Activated T-helper 1 cell treated with anti-CD3 and anti-CD28 coated beads, Interleukin-12 subunit alpha, Interleukin-12 subunit beta, Interleukin-2, Interleukin-4 antibody, amounts not matched to agents 30 ng/mL and 10 ng/mL and 1 ng/mL, durations not matched to agents 14 hours and 24 hours and 36 hours (primary cell): ENCODE measurements around the gene SPTBN2. TPM values are rescaled to one million over a fixed set of nuclear protein-coding genes. Genes with fewer than 3 reads are reported as not detected.
A peak's percentile ranks its signal among the peaks of the same experiment; 100 is the strongest.

Experiments used
- DNase-seq: peaks from one replicate; pipeline ENCODE4 v3.0.0; 2021; ENCODE audit warnings: low spot score
- H3K27ac Mint-ChIP-seq: one replicate; pipeline ENCODE4 v1.8.0; 2021; ENCODE audit warnings: mild to moderate bottlenecking, mixed read lengths
- H3K27me3 Mint-ChIP-seq: one replicate; pipeline ENCODE4 v1.8.0; 2022; ENCODE audit warnings: mild to moderate bottlenecking, moderate library complexity, mixed read lengths; ENCODE audit not compliant: insufficient read depth
- H3K36me3 Mint-ChIP-seq: one replicate; pipeline ENCODE4 v1.8.0; 2021; ENCODE audit warnings: low read depth, mixed read lengths
- H3K4me1 Mint-ChIP-seq: one replicate; pipeline ENCODE4 v1.8.0; 2021; ENCODE audit warnings: low read depth, mixed read lengths
- H3K4me3 Mint-ChIP-seq: one replicate; pipeline ENCODE4 v1.8.0; 2021; ENCODE audit warnings: mild to moderate bottlenecking, moderate library complexity, mixed read lengths
- H3K9me3 Mint-ChIP-seq: one replicate; pipeline ENCODE4 v1.8.0; 2021; ENCODE audit warnings: mixed read lengths
- intact Hi-C: fragments of 100-400 bp; cut with micrococcal nuclease; formaldehyde crosslinking; loops from one replicate; pipeline ENCODE4 v1.15.1; 2024
- total RNA-seq: library from RNA; stranded (reverse); gene quantifications from 2 replicates; pipeline ENCODE4 v1.2.3, GENCODE V29; 2022

SPTBN2 gene
- total RNA-seq, result 0.91 and 1.1 TPM in 2 replicates

DNA sequence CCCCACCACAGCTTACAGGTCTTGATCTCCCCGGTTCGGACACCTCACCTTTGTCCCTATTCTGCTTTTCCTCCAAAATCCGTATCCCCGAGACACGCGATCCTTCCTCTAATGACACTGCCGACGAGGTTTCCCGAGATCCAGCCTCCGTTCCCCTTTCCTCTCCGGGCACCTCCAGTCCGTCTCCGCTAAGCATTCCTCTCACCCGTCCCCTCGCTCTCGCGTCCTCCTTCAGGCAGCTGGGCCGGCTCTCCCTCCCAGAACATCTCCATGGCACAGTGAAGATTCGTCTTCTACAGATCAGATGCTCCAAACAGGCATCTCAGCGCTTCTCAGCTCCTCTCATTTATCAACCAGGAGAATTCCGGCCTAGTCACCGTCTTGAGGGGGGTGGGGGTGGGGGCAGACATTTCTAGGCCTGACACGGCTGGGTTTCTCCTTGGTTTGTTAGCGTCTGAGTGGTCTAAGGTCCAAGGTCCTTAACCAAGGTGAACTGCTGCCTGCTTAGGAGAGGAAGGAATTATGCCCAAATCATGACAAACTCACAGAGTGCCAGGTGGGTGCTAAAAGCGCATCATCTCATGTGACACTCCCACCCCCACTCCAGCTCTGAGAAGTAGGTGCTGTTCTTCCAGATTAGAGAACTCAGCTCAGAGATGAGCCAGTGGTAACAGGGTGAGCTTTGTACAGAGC, at the start of gene SPTBN2:
TSS of gene SPTBN2 (minus strand) at position 524 of the 693 bp plus-strand sequence. CDS start 7,976 bp downstream, outside the sequence.
- peak within 1 kb of the TSS; percentile 79 for H3K4me3 Mint-ChIP-seq
- H3K36me3 Mint-ChIP-seq, result peaks cover 3% of the 10 kb centered on the region
- peaks cover 12% of the 10 kb centered on the region for H3K4me1 Mint-ChIP-seq
- no peaks in the 10 kb centered on the region for H3K9me3 Mint-ChIP-seq
- peaks cover 61% of the 10 kb centered on the region for H3K27me3 Mint-ChIP-seq
- peak within 1 kb of the TSS; percentile 32 for H3K27ac Mint-ChIP-seq
- no peak for DNase-seq
- intact Hi-C loops, result no loop called here

GRCh38 chr11:66768818-66769217, 39.8 kb upstream of the SPTBN2 start:
- Mint-ChIP-seq H3K9me3 (no peaks in the 10 kb centered on the region), H3K4me1 (no peaks in the 10 kb centered on the region), H3K36me3 (no peaks in the 10 kb centered on the region), H3K4me3 (no peak overlapping the region), H3K27me3 (no peaks in the 10 kb centered on the region), H3K27ac (no peak overlapping the region)
- intact Hi-C loops, result no loop called here
- no peak for DNase-seq

- no peaks in the 10 kb centered on the region for H3K36me3 Mint-ChIP-seq
- no peaks in the 10 kb centered on the region for H3K27me3 Mint-ChIP-seq
- H3K4me1 Mint-ChIP-seq, result no peaks in the 10 kb centered on the region
- no peak overlapping the region for H3K27ac Mint-ChIP-seq
- intact Hi-C loops, result no loop called here
- no peak for DNase-seq
- H3K9me3 Mint-ChIP-seq, result no peaks in the 10 kb centered on the region
- no peak overlapping the region for H3K4me3 Mint-ChIP-seq
Measured at GRCh38 chr11:66768088-66768521, 39.1 kb upstream of the SPTBN2 start.

DNA sequence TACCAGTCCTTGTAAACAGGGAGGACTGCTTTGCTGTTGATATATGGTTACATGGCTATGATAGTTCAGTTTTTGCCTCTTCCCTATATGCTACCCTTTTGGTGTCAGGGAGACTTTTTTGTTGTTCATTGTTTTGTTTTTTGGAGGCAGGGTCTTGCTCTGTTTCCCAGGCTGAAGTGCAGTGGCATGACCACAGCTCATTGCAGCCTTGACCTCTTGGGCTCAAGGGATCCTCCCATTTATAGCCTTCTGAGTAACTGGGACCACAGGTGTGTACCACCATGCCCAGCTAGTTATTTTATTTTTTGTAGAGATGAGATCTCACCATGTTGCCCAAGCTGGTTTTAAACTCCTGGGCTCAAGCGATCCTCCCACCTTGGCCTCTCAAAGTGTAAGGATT, 38.6 kb upstream of the SPTBN2 start:
- no peaks in the 10 kb centered on the region for H3K4me1 Mint-ChIP-seq
- H3K27ac Mint-ChIP-seq, result no peak overlapping the region
- no peaks in the 10 kb centered on the region for H3K27me3 Mint-ChIP-seq
- H3K9me3 Mint-ChIP-seq, result no peaks in the 10 kb centered on the region
- intact Hi-C loops, result no loop called here
- DNase-seq, result no peak
- no peak overlapping the region for H3K4me3 Mint-ChIP-seq
- no peaks in the 10 kb centered on the region for H3K36me3 Mint-ChIP-seq

- no peaks in the 10 kb centered on the region for H3K4me1 Mint-ChIP-seq
- H3K36me3 Mint-ChIP-seq, result no peaks in the 10 kb centered on the region
- DNase-seq, result no peak
- no peaks in the 10 kb centered on the region for H3K27me3 Mint-ChIP-seq
- H3K4me3 Mint-ChIP-seq, result no peak overlapping the region
- H3K9me3 Mint-ChIP-seq, result no peaks in the 10 kb centered on the region
- intact Hi-C loops, result no loop called here
- H3K27ac Mint-ChIP-seq, result no peak overlapping the region
Measured at GRCh38 chr11:66766681-66767080, 37.7 kb upstream of the SPTBN2 start.

- H3K27me3 Mint-ChIP-seq, result no peaks in the 10 kb centered on the region
Measured at GRCh38 chr11:66762088-66762487, 33.1 kb upstream of the SPTBN2 start.

DNA sequence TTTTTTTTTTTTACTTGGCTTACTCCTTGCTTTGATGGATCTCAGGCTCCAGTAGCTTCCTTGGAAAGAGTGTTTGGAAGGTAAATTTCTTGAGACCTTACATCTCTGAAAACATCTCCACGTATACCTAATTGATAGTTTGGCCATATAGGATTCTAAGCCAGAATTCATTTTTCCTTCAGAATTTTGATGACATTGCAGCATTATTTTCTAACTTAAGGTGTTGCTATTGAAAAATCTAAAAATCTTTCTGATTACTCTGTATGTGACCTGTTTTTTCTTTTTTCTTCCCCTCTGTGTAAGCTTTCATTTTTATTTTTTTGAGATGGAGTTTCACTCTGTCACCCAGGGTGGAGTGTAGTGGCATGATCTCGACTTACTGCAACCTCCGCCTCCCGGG, 23.1 kb upstream of the SPTBN2 start:
- Mint-ChIP-seq H3K27ac (no peak overlapping the region), H3K36me3 (no peaks in the 10 kb centered on the region), H3K4me1 (no peaks in the 10 kb centered on the region), H3K27me3 (peaks cover 2% of the 10 kb centered on the region), H3K4me3 (no peak overlapping the region), H3K9me3 (no peaks in the 10 kb centered on the region)
- DNase-seq, result no peak
- intact Hi-C loops, result no loop called here

More at GRCh38 chr11:66762088-66762487, 33.1 kb upstream of the SPTBN2 start:
- H3K9me3 Mint-ChIP-seq, result no peaks in the 10 kb centered on the region
- intact Hi-C loops, result no loop called here
- DNase-seq, result no peak
- H3K4me1 Mint-ChIP-seq, result no peaks in the 10 kb centered on the region
- no peaks in the 10 kb centered on the region for H3K36me3 Mint-ChIP-seq
- H3K27ac Mint-ChIP-seq, result no peak overlapping the region
- H3K4me3 Mint-ChIP-seq, result no peak overlapping the region

DNA sequence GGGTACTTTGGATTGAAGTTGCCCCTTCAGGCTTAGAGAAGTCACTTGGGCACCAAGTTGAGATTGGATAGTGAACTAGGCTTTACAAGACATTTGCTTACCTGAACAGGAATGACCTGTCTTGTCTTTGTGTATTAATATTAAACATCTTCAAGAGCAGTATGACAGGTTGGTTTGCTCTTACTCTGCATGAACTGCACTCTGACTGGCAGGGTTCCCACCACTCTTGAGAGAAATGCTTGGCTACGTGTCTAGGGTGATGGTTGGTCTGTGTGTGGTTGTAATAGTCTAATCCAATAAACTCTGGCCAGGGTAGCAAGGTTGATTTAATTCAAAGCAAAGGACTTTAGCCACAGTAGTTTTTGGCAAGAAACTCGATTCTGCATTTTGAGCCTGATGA, 20.1 kb upstream of the SPTBN2 start:
- H3K27ac Mint-ChIP-seq, result no peak overlapping the region
- no peaks in the 10 kb centered on the region for H3K36me3 Mint-ChIP-seq
- no peaks in the 10 kb centered on the region for H3K9me3 Mint-ChIP-seq
- intact Hi-C loops, result loop anchor here (10.0 kb wide), 1 partner anchor 366 kb away; the partner anchor contains the start of gene KDM2A
- H3K27me3 Mint-ChIP-seq, result no peaks in the 10 kb centered on the region
- no peak for DNase-seq
- no peaks in the 10 kb centered on the region for H3K4me1 Mint-ChIP-seq
- no peak overlapping the region for H3K4me3 Mint-ChIP-seq

DNA sequence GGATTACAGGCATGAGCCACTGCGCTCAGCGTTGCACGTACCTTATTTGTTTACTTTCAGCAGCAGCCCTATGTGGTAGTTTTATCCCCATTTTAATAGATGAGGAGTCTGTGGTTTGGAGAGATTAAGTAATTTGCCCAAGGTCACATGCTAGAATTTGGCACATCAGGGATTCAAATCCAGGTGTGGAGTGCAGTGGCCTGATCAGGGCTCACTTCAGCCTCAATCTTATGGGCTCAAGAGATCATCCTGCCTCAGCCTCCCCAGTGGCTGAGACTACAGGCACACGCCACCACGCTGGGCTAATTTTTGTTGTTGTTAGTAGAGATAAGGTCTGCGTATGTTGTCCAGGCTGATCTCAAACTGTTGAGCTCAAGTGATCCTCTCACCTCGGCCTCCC, 18.5 kb upstream of the SPTBN2 start:
- intact Hi-C loops, result loop anchor here (10.0 kb wide), 1 partner anchor 367 kb away; the partner anchor contains the start of gene KDM2A
- H3K4me1 Mint-ChIP-seq, result no peaks in the 10 kb centered on the region
- H3K27me3 Mint-ChIP-seq, result no peaks in the 10 kb centered on the region
- H3K36me3 Mint-ChIP-seq, result no peaks in the 10 kb centered on the region
- peak overlapping the region; percentile 15 for H3K4me3 Mint-ChIP-seq
- H3K9me3 Mint-ChIP-seq, result no peaks in the 10 kb centered on the region
- DNase-seq, result no peak
- H3K27ac Mint-ChIP-seq, result no peak overlapping the region

DNA sequence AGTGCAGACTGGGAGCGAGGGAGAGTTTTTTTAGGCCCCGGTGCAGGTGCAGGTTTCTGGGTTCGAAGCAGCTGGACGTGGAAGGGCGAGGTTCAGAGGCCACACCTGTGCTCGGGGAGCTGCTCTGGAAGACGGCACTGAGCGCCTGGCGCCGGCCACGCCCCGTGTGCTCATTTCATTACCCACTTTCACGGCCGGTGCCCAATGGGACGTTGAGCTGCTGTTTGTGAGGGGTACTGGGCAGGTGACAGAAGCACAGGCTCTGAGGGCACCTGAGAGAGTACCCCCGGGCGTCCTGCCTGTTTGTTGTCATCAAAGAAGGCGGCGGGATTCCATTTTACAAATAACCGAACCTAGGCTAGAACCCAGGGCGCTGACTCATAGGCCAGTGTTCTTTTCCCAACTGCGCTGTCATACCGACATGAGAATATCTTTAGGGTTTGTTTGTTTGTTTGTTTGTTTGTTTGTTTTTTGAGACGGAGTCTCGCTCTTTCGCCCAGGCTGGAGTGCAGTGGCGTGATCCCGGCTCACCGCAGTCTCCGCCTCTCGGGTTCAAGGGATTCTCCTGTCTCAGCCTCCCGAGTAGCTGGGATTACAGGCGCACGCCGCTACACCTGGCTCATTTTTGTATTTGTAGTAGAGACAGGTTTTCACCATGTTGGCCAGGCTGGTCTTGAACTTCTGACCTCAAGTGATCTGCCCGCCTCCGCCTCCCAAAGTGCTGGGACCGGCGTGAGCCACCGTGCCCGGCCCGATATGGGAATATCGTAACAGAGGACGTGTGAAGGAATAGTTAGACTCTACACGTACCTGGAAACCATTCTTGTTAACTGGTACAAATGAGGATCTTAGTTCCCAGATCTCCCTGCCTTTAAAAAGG, 16.6 kb upstream of the SPTBN2 start:
- peaks cover 7% of the 10 kb centered on the region for H3K9me3 Mint-ChIP-seq
- peak; percentile 34 for DNase-seq
- H3K4me1 Mint-ChIP-seq, result no peaks in the 10 kb centered on the region
- intact Hi-C loops, result loop anchor here (2.0 to 10.0 kb wide), 4 partner anchors 19 to 369 kb away; partner anchors contain the start of gene KDM2A
- peak overlapping the region; percentile 80 for H3K27ac Mint-ChIP-seq
- H3K36me3 Mint-ChIP-seq, result peaks cover 2% of the 10 kb centered on the region
- H3K4me3 Mint-ChIP-seq, result peak overlapping the region; percentile 90
- H3K27me3 Mint-ChIP-seq, result peaks cover 2% of the 10 kb centered on the region

GRCh38 chr11:66744485-66745355, 15.7 kb upstream of the SPTBN2 start:
- H3K9me3 Mint-ChIP-seq, result peaks cover 7% of the 10 kb centered on the region
- intact Hi-C loops, result loop anchor here (1.0 to 10.0 kb wide), 6 partner anchors 18 to 370 kb away; partner anchors contain the start of genes ACTN3, KDM2A, RCE1 and ZDHHC24
- H3K27ac Mint-ChIP-seq, result peak overlapping the region; percentile 80

GRCh38 chr11:66743271-66743968, 14.4 kb upstream of the SPTBN2 start:
- Mint-ChIP-seq H3K27ac (peak overlapping the region; percentile 63), H3K27me3 (peaks cover 4% of the 10 kb centered on the region), H3K4me1 (no peaks in the 10 kb centered on the region), H3K4me3 (peak overlapping the region; percentile 90), H3K36me3 (peaks cover 2% of the 10 kb centered on the region), H3K9me3 (peaks cover 7% of the 10 kb centered on the region)
- intact Hi-C loops, result loop anchor here (10.0 kb wide), 1 partner anchor 371 kb away; the partner anchor contains the start of gene KDM2A
- no peak for DNase-seq

More at GRCh38 chr11:66744485-66745355, 15.7 kb upstream of the SPTBN2 start:
- Mint-ChIP-seq H3K36me3 (peaks cover 2% of the 10 kb centered on the region), H3K27me3 (peaks cover 2% of the 10 kb centered on the region), H3K4me1 (no peaks in the 10 kb centered on the region), H3K4me3 (peak overlapping the region; percentile 90)
- DNase-seq, result peak; percentile 91
